Bladder microvascular endothelial cell (primary cell): ENCODE measurements around the gene WWTR1. TPM values are rescaled to one million over a fixed set of nuclear protein-coding genes. Genes with fewer than 3 reads are reported as not detected.

Source experiments
- total RNA-seq: library from RNA; depleted of rRNA; stranded (reverse); fragments of >200 nt; gene quantifications from 2 replicates; pipeline ENCODE4 v1.2.3, GENCODE V29; 2014

Gene WWTR1
- 46.1 and 139 TPM in 2 replicates for total RNA-seq

GRCh38 chr3:149657926-149658743 lies at the start of gene WWTR1:
TSS of gene WWTR1 (minus strand) at chr3:149658025. CDS start at chr3:149657306, 719 bp downstream.

DNA sequence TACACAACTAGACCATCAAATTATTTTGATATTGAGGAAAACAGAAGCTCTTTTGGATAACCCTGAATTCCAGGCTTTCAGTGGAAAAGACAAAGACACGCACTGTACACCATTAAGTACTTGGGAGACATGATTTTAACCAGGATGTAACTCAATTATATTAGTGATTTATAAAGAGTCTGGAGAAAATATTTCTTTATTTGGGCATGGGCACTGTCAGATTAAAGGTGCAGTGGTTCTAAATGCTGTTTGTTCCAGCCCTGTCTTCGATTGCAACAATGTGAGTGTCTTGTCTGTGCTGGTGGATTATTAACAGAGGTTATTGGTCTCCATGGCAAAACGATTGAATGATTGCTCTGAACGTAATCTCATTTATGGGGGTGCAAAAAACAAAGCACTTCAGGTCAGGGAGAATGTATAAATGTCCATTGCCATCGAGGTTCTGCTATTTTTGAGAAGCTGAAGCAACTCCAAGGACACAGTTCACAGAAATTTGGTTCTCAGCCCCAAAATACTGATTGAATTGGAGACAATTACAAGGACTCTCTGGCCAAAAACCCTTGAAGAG lies 183.5 kb downstream of the WWTR1 start, which contains the start of gene TM4SF4:
TM4SF4 (plus strand) TSS at position 448 of the 568 bp plus-strand sequence. CDS start 181 bp downstream, outside the sequence.

Other genes with a start within 250 kb of the WWTR1 start
- gene TM4SF4, start 183.3 kb downstream of the WWTR1 start, total RNA-seq: not detected in 2 replicates
- 24.7 and 25.3 TPM in 2 replicates for gene COMMD2, start 94.5 kb upstream of the WWTR1 start, total RNA-seq
- not detected in 2 replicates for gene ANKUB1, start 134.5 kb upstream of the WWTR1 start, total RNA-seq
- 51.2 and 68.2 TPM in 2 replicates for gene RNF13, start 155.2 kb upstream of the WWTR1 start, total RNA-seq